Lung (tissue), 12 donors: Measurements from ENCODE around the gene PARD3B. TPM values are rescaled to one million over a fixed set of nuclear protein-coding genes. Genes with fewer than 3 reads are reported as not detected.

Source experiments
- ATAC-seq: fragments of 200-7000 bp; cut with Tn5 transposase; one replicate; pipeline ENCODE4 v1.9.1; 2020; ENCODE audit warnings: moderate number of reproducible peaks; ENCODE audit not compliant: insufficient read depth, low FRiP score
- DNase-seq, 3 donors: peaks; one replicate each; pipeline ENCODE4 v3.0.0-alpha.2; 2013 to 2017
- H3K27ac ChIP-seq, 2 donors: one replicate each; pipeline ENCODE4 v1.5.1; 2013; ENCODE audit warnings: mild to moderate bottlenecking in 2 of 2, moderate library complexity in 2 of 2, control low read depth in 1 of 2, inconsistent platforms in 1 of 2, low read depth in 1 of 2, low read length in 1 of 2
- H3K27me3 ChIP-seq, 3 donors: one replicate each; pipeline ENCODE4 v1.5.1; 2013; ENCODE audit warnings: low read length in 2 of 3; ENCODE audit not compliant: control insufficient read depth in 3 of 3, insufficient read depth in 3 of 3
- H3K36me3 ChIP-seq, 4 donors: one replicate each; pipeline ENCODE4 v1.5.1; 2013; ENCODE audit warnings: low read length in 4 of 4, mild to moderate bottlenecking in 1 of 4, moderate library complexity in 1 of 4; ENCODE audit not compliant: control insufficient read depth in 4 of 4, insufficient read depth in 4 of 4
- H3K4me1 ChIP-seq, 5 donors: one replicate each; pipeline ENCODE4 v1.5.1; 2013; ENCODE audit warnings: low read length in 5 of 5, mild to moderate bottlenecking in 2 of 5, moderate library complexity in 1 of 5; ENCODE audit not compliant: control insufficient read depth in 5 of 5, insufficient read depth in 5 of 5
- H3K4me3 ChIP-seq: one replicate; pipeline ENCODE4 v1.5.1; 2013; ENCODE audit warnings: mild to moderate bottlenecking, control low read depth, moderate library complexity
- H3K9ac ChIP-seq, 2 donors: one replicate each; pipeline ENCODE4 v1.5.1; 2013; ENCODE audit warnings: low read length in 2 of 2, control low read depth in 1 of 2; ENCODE audit not compliant: insufficient read depth in 1 of 2
- H3K9me3 ChIP-seq, 4 donors: one replicate each; pipeline ENCODE4 v1.5.1; 2013; ENCODE audit warnings: low read length in 3 of 4, mild to moderate bottlenecking in 1 of 4, moderate library complexity in 1 of 4; ENCODE audit not compliant: control insufficient read depth in 4 of 4, insufficient read depth in 3 of 4
- WGBS, 2 donors: extraction: QIAGEN DNeasy Blood & Tissue Kit; methylation state at CpG; one replicate each; pipeline ENCODE4 v1.1.7; 2013; 5-methylcytosine and 5-hydroxymethylcytosine counted together
- polyA plus RNA-seq, 2 donors: library from polyadenylated mRNA; stranded (reverse); fragments of 200-250 nt; gene quantifications; one replicate each; pipeline ENCODE4 v1.2.1, GENCODE V29; 2013
- total RNA-seq, 2 donors: library from RNA; depleted of rRNA in 1 of 2; stranded (reverse); fragments of >200 nt in 1 of 2; gene quantifications; one replicate each; pipeline ENCODE4 v1.2.1, GENCODE V29; 2014 to 2021
- TF ChIP-seq, protein P1 (sequence below): IDR thresholded peaks from 2 replicates; pipeline ENCODE4 v1.5.1; 2012; ENCODE audit warnings: mild to moderate bottlenecking; ENCODE audit errors: control extremely low read depth, extremely low read depth
- donor health status: control.
- donor health status: control.
- donor health status: Bipolar disorder and iron deficiency.
- donor health status: healthy.
- donor health status: DM: yes; HTN: yes; CAD: no.

The PARD3B gene
- total and polyA plus RNA-seq, 4 donors, result 2.4 to 38.7 (median 17.1) TPM

DNA sequence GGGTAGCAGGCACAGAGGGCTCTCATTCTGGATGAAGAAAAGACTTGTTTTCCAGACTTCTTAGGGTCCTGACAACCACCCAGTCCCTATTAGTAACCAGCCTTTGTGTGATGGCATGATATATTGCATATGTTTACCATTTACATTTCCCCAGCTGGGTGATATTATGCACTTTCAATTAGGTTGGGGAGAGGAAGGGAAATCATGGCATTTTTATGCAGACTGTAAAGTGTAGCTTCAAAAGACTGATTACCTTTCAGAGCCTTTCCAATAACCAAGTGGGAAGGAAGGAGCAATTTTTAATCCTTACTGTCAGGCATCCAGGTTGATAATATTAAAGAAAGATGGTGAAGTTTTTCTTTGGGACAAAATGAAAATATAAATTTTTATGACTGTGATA is 896.2 kb downstream of the PARD3B start:
- ATAC-seq (no peak), DNase-seq (no peak)
- Histone ChIP-seq H3K9ac (no peak overlapping the region), H3K4me3 (no peak overlapping the region), H3K36me3 (peaks cover 0 to 7% (median 0%) of the 10 kb centered on the region in 4 donors), H3K9me3 (peaks cover 0 to 7% (median 0%) of the 10 kb centered on the region in 4 donors), H3K27ac (no peak overlapping the region), H3K27me3 (no peaks in the 10 kb centered on the region), H3K4me1 (peaks cover 0 to 8% (median 0%) of the 10 kb centered on the region in 5 donors)
- TF ChIP-seq, protein P1, sequence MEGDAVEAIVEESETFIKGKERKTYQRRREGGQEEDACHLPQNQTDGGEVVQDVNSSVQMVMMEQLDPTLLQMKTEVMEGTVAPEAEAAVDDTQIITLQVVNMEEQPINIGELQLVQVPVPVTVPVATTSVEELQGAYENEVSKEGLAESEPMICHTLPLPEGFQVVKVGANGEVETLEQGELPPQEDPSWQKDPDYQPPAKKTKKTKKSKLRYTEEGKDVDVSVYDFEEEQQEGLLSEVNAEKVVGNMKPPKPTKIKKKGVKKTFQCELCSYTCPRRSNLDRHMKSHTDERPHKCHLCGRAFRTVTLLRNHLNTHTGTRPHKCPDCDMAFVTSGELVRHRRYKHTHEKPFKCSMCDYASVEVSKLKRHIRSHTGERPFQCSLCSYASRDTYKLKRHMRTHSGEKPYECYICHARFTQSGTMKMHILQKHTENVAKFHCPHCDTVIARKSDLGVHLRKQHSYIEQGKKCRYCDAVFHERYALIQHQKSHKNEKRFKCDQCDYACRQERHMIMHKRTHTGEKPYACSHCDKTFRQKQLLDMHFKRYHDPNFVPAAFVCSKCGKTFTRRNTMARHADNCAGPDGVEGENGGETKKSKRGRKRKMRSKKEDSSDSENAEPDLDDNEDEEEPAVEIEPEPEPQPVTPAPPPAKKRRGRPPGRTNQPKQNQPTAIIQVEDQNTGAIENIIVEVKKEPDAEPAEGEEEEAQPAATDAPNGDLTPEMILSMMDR, result no peak

DNA sequence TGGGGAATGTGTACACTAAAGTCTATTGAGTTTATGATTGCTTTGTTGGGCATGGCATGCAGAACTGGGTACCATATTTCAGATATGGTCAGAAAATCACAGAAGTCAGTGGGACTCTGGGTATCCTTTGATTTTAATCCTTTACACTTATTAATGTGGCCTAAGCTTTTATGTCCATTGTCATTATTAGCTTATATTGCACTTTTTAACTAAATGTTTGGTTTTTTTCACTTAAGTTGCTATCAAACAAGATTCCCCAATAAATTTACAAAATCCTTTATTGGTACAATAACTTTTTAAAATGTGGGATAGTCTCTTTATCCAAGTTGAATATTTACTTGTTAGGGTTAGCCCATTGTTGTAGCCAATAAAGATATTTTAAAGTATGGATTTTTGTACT is 902.9 kb downstream of the PARD3B start:
- H3K4me3 ChIP-seq, result no peak overlapping the region
- no peak for ATAC-seq
- H3K27ac ChIP-seq, result no peak overlapping the region
- peaks cover 0 to 4% (median 0%) of the 10 kb centered on the region in 4 donors for H3K9me3 ChIP-seq
- H3K4me1 ChIP-seq, result no peaks in the 10 kb centered on the region
- H3K27me3 ChIP-seq, result no peaks in the 10 kb centered on the region
- peaks cover 0 to 3% (median 0%) of the 10 kb centered on the region in 4 donors for H3K36me3 ChIP-seq
- TF ChIP-seq, protein P1, result no peak
- H3K9ac ChIP-seq, result no peak overlapping the region
- DNase-seq, result no peak

DNA sequence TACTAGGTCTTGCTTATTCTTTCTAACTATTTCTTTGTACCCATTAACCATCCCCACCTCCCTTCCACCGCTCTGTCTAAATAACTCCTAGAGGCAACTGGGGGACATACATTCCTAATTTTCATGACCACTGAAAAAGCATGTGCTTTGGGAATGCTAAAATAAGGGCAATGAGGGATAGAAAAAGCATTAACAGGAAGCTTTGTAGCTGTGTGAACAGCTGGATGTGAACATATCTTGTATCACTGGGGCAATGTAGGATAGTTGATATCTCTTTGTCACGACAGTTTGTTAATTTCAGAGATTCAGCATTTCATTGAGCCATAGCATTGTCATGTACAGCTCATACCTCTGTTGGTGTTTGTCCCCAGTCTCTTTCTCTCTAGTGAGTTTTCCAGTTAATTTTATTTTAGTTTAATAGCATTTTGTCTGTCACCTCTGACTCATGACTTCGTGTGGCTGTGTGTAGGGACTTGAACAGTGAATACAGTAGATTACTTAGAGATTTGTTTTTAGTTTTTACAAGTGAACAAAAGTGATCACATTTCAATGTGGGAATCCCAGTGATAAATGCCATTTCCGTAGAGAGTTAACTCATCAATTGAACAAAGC is 906.7 kb downstream of the PARD3B start:
- no peaks in the 10 kb centered on the region for H3K9me3 ChIP-seq
- H3K27me3 ChIP-seq, result no peaks in the 10 kb centered on the region
- no peak for DNase-seq
- H3K4me1 ChIP-seq, result no peaks in the 10 kb centered on the region
- TF ChIP-seq, protein P1, result no peak
- H3K9ac ChIP-seq, result no peak overlapping the region
- H3K27ac ChIP-seq, result no peak overlapping the region
- ATAC-seq, result no peak
- H3K4me3 ChIP-seq, result no peak overlapping the region
- WGBS, 2 donors, result 80 to 95% methylated on average over 4 of the region's 4 CpGs
- H3K36me3 ChIP-seq, result peaks cover 0 to 3% (median 0%) of the 10 kb centered on the region in 4 donors

DNA sequence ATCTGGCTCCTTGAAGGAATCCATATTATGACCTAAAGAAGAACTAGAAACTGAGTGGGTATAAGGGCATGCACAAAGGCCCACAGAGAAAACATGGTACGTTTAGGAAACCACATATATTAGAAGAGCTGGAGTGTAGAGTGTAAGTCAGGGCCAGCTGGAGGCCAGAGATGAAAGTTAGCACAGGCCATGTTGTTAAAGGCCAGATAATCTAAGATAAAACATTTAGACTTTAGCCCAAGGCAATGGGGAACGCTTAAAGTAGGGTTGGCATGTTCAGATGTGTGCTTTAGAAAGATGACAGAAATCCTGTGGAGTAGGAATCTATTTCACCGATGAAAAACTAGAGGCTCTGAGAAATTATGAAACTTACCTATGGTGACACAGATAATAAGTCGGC is 907.9 kb downstream of the PARD3B start:
- Histone ChIP-seq H3K36me3 (no peaks in the 10 kb centered on the region), H3K9ac (no peak overlapping the region), H3K9me3 (no peaks in the 10 kb centered on the region), H3K4me1 (no peaks in the 10 kb centered on the region), H3K27me3 (no peaks in the 10 kb centered on the region), H3K4me3 (no peak overlapping the region), H3K27ac (no peak overlapping the region)
- TF ChIP-seq, protein P1, result no peak
- 86 to 94% methylated on average over 4 of the region's 4 CpGs for WGBS, 2 donors
- ATAC-seq, result no peak
- DNase-seq, result no peak
